ENCODE results near the gene ORMDL3.

DNA sequence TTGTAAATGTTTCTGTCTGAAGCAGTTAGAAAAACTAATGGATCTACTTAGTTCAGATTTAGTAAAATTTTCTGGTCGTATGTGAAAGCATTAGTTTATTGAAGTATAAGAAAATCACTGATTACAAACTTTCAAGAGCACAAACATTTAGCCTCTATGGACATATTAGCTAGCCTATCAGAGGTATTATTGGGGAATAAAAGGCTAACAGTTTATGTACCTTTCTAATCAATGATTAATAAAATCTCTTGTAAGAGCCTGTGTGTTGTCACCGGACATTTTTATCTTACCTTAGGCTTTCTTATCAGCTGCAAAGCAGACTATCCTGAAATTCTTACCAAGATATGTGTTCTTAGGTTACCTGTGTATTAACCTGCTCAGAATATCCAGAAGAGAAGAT lies 38.2 kb downstream of the ORMDL3 start:
- TF ChIP-seq, protein P1, sequence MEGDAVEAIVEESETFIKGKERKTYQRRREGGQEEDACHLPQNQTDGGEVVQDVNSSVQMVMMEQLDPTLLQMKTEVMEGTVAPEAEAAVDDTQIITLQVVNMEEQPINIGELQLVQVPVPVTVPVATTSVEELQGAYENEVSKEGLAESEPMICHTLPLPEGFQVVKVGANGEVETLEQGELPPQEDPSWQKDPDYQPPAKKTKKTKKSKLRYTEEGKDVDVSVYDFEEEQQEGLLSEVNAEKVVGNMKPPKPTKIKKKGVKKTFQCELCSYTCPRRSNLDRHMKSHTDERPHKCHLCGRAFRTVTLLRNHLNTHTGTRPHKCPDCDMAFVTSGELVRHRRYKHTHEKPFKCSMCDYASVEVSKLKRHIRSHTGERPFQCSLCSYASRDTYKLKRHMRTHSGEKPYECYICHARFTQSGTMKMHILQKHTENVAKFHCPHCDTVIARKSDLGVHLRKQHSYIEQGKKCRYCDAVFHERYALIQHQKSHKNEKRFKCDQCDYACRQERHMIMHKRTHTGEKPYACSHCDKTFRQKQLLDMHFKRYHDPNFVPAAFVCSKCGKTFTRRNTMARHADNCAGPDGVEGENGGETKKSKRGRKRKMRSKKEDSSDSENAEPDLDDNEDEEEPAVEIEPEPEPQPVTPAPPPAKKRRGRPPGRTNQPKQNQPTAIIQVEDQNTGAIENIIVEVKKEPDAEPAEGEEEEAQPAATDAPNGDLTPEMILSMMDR (conservative IDR thresholded peaks at IDR 0.05), result no peak
- TF ChIP-seq ZFX (IDR thresholded peaks at IDR 0.05), result no peak

Data from C4-2B (cell line).